Cerebellar cortex (tissue), 1 donor: Measurements from ENCODE around the gene BACE2.
"Not testable (repeated sequence)": the region's sequence is repeated elsewhere in the genome, so short reads cannot be mapped to it uniquely, and the experiment has no call there.

Experiments
- DNase-seq: peaks from one replicate; pipeline ENCODE4 v3.0.0-alpha.2; 2015; ENCODE audit warnings: low spot score

Gene BACE2

DNA sequence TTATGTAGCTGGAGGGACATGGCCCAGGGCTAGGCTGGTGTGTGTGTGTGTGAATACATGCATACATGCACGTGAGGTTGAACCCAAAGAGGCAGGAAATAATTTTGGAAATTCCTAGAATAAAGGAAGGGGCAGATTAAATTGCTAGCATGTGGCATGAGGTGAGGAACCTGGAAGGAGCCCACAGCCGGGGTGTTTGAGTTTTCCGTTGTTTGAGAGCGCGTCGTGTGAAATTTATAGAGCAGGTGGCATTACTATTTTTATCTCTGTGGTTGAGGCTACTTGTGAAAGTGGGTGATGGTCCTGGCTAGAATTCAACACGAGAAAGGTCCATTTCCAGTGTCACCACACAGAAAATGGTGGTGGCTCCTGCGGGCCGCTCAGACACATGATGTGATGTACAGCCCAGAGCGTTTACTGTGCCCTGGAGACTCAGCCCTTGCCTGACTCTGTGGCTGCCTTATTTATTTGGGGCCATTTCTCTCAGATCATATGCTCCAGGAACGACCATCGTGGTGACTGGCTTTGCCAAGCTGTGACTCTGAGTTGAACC, 48.0 kb downstream of the BACE2 start:
- no peak for DNase-seq

DNA sequence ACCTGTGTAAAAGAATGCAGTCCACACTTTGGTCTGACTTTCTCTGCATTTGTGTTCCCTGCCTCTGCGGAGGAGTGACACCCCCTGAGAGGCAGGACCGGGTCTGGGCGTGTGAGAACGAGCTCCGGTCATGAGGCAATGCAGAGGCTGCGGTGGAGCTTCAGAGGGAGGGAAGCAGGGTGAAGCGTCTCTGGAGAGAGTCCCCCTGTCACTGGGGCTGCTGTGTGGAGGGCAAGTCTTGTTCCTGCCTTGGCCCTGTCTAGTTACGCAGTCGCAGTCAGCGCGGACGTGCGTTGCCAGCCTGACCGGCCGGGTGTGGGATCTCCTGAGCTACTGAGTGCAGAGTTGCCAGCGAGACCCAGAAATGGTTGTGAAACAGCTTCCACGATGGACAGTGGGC, 48.5 kb downstream of the BACE2 start:
- DNase-seq: no peak

DNA sequence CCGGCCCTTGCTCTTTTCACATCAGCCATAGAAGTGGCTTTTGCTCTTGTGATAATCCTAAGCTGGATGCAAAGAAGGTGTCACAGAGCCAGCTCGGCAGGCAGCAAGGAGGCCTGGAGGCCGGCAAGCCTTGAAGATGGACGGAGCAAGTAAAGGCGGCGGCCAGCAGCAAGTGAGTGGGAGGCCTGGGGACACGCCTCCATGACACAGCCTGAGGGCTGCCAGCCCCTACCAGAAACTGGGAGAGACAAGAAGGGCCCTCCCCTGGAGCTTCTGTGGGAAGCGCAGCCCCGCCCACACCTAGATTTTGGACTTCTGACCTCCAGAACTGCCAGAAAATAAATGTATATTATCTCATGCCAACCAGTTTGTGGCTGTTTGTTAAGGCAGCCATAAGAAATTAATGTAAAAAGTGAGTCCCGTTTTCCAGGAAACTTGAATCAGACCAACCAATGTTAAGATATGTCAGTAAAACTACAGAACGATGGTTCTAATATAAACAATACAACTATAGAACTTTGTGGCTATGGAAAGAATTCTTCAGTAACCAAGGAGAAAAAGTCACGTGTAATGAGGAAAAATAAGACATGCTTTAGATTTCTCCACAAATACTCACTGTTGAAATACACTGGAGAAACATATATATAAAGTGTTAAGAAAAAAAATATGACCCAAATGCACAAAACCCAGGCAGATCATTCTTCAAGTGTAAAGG, 49.9 kb downstream of the BACE2 start:
- no peak for DNase-seq

DNA sequence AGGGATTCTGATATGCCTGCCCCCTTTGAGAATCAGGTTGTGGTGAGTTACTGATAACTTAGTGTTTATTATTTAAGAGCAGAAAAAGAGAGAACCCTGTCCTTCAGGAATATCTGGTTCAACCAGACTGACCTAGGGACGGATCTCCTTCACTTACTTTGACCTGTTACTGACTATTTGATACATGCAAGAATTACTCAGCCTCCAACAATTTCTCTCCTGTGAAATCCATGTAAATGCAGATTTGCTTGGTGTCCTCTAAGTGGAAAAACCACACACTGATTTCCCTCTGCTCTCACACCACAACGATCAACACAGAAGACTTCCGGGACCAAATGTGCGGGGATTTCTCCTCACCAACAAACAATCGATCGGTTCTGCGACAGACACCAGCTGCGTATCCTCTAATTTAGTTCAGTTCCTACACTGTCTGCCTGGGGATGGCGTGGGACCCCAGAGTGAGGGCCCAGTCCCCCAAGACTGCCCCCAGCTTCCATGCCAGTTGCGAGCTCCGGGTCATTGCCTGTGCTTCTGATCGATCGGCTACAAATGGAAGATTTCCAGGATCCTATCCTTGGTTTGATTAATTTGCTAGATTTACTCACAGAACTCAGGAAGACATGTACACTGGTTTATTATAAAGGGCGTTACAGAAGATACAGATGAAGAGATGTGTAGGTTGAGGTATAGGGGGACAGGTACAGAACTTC, 51.7 kb downstream of the BACE2 start:
- DNase-seq: no peak

DNA sequence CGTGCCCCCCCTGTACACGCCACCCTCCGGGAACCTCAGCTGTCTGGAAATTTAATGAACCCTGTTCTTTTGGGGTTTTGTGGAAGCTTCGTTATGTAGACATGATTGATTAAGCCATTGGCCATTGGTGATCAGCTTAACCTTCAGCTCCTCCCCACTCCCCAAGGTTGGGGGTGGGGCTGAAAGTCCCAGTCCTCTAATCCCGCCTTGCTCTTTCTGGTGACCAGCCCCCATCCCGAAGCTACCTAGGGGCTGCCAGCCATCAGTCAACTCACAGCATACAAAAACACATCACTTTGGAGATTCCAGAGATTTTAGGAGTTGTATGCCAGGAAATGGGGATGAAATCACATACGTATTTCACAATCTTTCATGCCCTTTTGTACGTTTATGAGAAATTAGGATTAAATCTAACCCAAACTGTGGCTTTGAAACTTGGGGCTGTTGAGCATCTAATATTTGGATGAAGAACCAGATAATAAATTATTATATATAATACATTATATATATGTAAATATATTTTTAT, 52.3 kb downstream of the BACE2 start:
- DNase-seq: no peak

DNA sequence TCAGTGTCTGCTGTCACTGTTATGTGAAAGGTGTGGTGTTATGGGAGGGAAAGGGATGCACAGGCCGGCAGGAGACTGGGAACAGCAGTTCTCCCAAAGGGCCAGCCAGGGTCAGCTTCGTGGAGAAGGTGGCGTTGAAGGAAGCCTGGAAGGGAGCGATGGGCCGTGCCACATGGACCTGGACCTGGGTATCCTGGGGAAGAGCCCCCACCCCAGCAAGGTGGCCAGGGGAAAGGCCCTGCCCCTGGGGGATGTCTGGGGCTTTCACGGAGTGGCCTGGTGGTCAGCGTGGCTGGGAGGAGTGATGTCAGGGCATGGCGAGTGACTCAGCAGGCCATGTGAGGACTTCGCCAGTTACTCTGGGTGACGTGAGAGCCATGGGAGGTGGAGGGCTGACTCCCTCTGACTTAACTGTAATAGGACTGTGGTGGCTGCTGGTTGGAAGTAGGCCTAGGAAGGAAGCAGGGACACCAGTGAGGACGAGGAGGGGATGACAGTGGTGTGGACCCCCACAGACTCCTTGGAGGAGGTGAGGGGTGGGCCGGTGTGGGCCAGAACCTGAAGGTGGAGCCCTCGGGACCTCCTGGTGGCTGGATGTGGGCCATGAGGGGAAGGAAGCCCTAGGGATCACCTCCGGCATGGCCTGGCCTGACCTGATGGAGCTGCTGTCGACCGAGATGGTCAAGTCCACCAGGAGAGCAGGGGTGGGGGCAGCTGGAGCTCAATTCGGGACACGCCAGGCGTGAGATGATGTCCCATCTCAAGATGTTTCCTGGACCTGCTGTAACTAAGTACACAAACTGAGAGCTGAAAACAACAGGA, 54.5 kb downstream of the BACE2 start:
- DNase-seq: no peak

DNA sequence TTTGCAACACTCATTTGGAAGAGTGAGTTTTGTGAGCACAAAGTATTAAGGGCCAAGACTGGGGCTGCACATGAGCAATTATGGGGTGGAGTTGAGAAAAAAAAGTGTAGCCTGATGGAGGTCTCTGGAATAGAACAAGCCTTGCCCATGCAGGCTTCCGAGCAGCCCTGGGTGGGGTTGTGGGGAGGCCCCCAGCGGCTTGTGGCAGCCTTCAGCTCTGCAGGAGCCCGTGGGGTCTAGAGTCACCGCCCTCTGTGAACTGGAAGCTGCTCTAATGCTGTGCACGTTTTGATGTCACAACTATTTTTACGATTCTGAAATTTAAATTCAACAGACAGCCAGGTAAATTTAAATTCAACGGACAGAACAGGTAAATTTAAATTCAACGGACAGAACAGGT, 58.9 kb downstream of the BACE2 start:
- DNase-seq: no peak

DNA sequence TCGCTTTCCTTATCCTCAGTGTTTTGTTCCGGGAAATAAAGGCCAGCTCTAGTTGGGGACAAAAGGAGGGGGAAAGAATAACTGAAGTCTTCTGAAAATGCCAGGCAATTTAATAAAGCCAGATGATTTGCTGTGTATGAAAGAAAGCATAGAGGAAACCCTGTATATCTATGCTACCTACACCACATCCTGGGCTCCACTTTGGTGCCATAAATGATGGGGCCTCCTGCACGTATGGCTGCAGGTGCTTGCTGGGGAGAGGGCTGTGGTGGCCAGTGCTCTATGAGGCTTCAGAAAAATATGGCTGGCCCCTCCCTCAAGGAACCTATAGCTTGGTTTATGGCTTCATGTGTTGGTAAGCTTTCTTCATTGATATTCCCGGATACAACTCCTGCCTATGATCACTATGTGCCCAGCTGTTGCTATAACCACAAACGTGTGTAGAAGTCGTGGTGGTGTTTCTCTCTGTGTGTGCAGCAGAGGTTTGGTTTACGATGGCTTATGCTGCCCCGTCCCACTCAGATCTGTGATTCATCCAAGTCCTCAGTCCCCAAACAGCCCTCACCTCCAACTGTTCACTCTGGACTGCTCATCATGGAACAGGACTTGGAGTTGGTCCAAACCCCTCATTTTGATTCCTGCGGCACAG, 59.5 kb downstream of the BACE2 start:
- DNase-seq: no peak

DNA sequence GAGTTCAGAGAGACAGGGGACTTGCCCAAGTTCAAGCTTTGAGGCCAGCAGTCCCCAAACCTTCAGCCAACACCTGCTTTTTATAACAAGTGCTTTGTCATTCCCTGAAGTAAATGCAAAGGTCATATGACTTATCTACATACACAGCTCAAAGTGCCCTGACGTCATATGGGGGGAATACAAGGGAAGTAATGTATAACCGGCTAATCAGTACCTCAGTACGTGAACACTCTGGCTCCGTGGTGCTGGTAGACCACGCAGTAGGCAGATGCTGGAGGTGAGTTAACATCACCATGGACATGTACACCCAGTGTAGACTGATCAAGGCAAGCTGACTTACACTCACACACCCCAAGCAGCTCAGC, 60.0 kb downstream of the BACE2 start:
- DNase-seq: no peak

DNA sequence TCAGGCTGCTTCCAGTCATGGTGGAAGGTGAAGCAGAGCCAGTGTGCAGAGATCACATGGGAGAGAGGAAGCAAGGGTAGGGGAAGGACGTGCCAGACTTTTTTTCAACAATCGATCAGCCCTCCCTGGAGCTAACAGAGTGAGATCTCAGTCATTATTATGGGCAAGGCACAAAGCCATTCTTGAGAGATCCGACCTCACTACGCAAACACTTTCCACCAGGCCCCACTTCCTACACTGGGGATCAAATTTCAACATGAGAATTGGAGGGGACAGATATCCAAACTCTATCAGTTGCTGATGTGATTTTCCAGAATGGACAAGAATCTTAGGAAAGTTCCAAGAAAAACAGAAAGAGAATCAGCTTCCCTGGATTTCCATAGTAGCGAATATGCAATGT, 60.5 kb downstream of the BACE2 start:
- no peak for DNase-seq

DNA sequence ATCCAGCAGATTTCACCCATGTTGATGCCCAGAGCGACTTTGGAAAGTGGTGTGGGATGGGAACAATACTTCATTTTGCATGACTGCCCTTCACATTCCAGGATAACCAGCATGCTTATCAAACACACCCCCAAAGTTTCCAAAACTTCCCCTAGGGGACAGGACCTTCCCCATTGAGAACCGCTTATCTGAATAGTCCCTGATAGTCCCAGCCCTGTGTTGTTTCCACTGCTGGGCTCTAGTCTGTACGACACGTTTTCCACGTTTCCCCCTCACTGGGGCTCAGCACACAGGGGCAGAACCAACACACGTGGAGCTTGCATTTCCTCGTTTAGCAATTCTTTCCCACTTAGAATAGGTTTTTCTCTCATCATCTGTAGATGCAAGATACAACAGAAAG, 61.0 kb downstream of the BACE2 start:
- DNase-seq: no peak

DNA sequence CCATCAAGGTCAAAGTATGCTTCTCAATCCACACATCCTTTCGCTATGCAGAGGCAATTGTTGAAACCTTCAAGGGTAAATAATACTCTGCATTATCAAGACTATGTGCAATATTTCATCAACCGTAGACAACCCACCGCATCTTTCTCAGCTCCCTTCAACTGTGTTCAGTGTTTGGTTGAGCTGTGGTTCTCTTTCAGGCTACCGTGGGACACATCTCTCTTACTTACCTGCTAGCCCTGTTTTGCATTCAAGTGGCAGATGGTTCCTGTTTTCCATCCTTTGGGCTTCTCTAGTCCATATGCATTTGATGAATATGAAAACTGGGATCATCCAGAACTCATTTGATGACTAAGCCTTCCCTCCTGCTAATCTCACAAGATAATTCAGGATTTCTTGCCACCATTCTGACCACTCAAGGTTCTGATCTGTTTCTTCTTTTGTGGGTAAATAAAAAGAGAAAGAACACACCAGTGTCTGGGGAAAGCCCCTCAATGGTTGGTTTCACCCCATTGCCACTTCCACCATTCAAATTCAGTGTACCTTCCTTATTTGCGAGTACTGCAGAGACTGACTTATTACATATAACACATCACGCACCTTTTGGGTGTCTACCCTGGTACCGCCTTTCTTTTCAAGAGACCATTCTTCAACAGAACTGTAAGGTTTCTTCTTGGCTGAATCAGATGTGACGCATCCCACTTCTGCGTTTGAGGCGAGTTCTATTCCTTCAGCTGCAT, 61.7 kb downstream of the BACE2 start:
- DNase-seq: no peak

DNA sequence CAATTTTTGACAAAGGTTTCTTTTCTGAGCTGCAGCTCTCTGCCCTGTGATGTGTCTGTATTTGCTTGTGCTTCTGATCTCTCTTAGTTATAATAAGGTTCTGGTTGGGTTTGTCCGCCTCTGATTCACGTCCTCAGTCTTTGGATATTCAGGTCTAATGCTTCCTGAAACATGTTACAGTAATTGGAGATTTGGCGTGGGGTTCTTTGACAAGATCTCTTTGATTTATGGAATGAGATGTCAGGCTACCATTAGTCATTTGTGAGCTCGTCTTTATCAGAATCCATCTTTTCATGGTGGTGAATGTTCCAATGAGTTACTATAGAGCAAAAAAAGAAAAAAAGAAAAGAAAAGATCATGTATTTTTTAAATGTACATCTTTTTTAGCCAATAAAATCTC, 62.5 kb downstream of the BACE2 start:
- no peak for DNase-seq

DNA sequence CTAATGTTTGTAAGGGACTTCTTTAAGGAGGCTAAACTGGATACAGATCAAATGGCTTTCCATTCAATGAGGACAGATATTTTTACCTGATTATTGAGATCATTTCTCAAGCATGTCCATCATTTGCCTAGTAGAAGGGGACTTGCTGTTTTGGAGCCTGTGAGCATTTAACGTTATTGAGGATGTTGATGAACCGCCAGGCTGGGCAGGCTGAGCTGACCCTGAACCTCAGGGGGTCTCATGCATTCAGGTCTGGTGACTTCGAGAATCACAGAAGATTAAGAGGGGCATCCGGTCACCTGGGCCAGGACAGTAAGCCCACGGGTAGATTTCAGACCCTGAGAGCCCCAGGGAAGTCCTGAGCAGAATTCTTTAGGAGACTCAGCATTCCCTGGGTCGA, 63.1 kb downstream of the BACE2 start:
- DNase-seq: no peak

DNA sequence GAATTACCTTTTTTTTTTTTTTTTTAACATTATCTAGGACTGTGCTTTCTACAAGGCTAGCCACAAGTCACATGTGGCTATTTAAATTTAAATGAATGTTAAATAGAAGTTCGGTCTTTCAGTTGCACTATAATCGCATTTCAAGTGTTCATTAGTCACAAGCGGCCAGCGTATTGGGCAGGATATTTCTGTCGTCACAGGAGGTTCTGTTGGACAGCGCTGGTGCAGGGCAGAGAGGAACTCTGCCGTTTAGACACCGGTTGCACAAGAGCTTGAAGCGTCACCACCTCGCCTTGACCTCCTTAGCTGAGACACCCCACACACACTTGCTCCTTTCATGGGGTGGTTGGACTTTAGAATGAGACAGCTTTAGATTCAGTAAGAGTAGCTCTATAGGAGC, 64.1 kb downstream of the BACE2 start:
- DNase-seq: no peak

DNA sequence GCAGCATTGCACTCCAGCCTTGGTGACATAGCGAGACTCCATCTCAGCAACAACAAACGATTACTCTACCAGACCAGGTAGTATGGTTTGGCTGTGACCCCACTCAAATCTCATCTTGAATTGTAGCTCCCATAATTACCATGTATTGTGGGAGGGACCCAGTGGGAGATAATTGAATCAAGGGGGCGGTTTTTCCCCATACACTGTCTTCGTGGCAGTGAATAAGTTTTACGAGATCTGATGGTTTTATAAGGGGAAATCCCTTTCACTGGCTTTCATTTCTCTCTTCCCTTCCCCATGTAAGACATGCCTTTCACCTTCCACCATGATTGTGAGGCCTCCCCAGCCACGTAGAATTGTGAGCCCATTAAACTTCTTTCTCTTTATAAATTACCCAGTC, 66.0 kb downstream of the BACE2 start:
- no peak for DNase-seq

DNA sequence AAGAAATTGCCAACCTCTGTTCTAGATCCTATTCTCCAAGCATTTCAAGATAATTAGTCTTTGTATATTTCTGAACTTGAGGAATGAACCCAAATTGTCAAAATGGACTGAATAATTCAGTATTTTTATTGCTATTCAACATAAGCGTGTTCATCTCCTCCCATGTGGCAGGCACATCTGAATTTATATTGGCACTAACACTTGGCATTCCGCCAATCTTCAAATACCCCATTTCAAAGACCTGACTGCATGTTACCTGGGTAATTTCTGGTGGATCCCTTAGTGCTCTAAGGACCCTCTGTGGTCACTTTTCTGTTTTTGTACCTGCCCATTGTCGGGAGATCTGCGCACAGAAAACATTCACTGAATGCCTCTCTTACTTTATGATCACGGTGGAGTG, 66.6 kb downstream of the BACE2 start:
- DNase-seq: no peak

DNA sequence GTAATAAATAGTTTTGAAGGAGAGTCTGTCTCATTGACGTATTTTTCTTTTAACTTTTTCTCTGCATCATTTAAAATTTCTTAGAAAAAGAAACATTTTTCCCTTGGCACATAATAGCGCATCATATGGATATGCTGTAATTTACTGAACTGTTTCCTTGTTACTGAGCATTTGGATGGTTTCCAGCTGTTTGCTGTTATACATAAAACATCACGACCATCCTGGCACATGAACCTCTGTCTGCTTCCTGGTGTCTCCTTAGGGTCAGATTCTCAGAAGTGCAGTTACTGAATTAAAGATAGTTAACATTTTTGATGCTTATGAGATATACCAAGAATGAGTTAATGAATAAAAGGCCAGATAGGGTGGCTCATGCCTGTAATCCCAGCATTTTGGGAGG, 67.2 kb downstream of the BACE2 start:
- no peak for DNase-seq

DNA sequence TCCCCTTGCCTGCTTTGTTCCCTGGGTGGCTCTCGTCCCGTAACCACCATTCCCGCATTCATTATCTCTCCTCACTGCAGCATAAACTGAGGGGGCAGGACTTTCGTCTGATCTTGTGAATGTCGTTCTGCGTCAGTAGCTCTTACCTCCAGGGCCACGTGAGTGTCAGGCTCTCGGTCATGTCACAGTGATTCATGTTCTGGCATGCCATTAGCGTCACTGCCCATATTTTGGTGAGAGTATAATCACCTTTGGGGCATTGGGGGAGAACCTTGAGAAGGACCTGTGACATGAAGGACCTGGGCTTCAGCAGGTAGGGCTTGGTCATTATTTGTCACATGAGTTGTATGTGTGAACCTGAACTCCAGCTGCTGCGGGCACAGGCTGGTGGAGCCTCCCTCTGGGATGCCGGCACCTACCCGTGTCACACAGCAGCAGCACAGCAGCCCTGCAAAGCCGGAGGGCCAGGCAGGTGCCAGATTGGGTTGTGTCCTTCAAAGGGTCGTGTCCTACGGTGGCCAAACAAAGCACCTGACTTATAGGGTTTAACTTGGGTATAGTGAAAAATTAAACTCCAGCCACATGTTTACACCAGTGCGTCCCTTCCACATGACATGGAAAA, 68.5 kb downstream of the BACE2 start:
- DNase-seq: no peak

DNA sequence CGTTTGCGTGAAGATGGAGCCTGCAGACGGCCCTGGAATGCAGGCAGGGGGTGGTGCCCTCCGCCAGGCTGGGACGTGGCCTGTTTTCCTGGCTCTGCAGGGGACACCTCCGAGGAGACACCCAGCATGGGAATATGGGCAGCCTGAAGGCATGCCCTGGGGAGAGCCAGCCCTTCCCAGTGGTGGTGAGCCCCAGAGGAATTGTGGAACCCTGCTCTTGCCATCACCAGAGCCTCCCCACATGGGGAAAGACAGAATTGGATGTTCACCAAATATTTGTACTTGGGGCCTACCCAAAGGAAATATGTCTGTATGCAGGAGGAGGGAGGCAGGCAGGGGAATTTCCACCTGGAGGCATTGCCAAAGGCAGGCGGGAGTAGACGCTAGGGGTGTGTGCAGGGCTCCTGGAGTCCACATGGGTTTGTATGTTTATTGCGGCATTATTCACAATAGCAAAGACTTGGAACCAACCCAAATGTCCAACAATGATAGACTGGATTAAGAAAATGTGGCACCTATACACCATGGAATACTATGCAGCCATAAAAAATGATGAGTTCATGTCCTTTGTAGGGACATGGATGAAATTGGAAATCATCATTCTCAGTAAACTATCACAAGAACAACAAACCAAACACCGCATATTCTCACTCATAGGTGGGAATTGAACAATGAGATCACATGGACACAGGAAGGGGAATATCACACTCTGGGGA, 70.3 kb downstream of the BACE2 start:
- DNase-seq: not testable (repeated sequence)
